SU-DHL-6 (cell line): Measurements from ENCODE around the gene PPP1R14C.

Experiments used
- H2AFZ ChIP-seq: fragments of 200-600 bp; sonication (generic); 2 replicates; pipeline ENCODE4 v1.6.1; 2014; ENCODE audit warnings: low read depth, mild to moderate bottlenecking, moderate library complexity, mixed read lengths, antibody characterized with exemption, low read length; ENCODE audit not compliant: severe bottlenecking
- H3F3A ChIP-seq: fragments of 200-600 bp; shearing (Covaris generic); 2 replicates; pipeline ENCODE4 v1.6.0; 2016; ENCODE audit warnings: antibody characterized with exemption, mild to moderate bottlenecking; ENCODE audit not compliant: insufficient read depth
- H3K27ac ChIP-seq: fragments of 200-600 bp; sonication (generic); 2 replicates; pipeline ENCODE4 v1.5.1; 2016; ENCODE audit warnings: low read depth, mild to moderate bottlenecking, low read length, moderate library complexity, mixed read lengths
- H3K27me3 ChIP-seq: fragments of 200-600 bp; sonication (generic), shearing (Covaris generic); 2 replicates; pipeline ENCODE4 v1.6.0; 2014; ENCODE audit warnings: mild to moderate bottlenecking, low read length
- H3K36me3 ChIP-seq: fragments of 200-600 bp; sonication (generic); 2 replicates; pipeline ENCODE4 v1.6.1; 2014; ENCODE audit warnings: mild to moderate bottlenecking, low read length, mixed read lengths
- H3K4me2 ChIP-seq: fragments of 300-600, 200-600 bp; shearing (Covaris generic), sonication (generic); 2 replicates; pipeline ENCODE4 v1.6.0; 2014; ENCODE audit warnings: low read length, low read depth, mild to moderate bottlenecking; ENCODE audit not compliant: poor library complexity, severe bottlenecking
- H3K4me3 ChIP-seq: fragments of 200-600 bp; sonication (generic); 2 replicates; pipeline ENCODE4 v1.5.1; 2014; ENCODE audit warnings: antibody characterized with exemption, low read length, mild to moderate bottlenecking, mixed read lengths; ENCODE audit not compliant: insufficient read depth, poor library complexity, severe bottlenecking
- H3K79me2 ChIP-seq: fragments of 200-600 bp; sonication (generic); 2 replicates; pipeline ENCODE4 v1.6.1; 2014; ENCODE audit warnings: mild to moderate bottlenecking, low read length, moderate library complexity; ENCODE audit not compliant: insufficient read depth
- H3K9ac ChIP-seq: fragments of 200-600 bp; sonication (generic); 2 replicates; pipeline ENCODE4 v1.7.0; 2014; ENCODE audit warnings: mild to moderate bottlenecking, low read length
- H3K9me2 ChIP-seq: fragments of 200-600 bp; sonication (generic); replicated peaks from 2 replicates; pipeline ENCODE4 v1.6.1; 2014; ENCODE audit warnings: low read length; ENCODE audit not compliant: insufficient read depth
- H3K9me3 ChIP-seq: fragments of 200-600 bp; sonication (generic); 2 replicates; pipeline ENCODE4 v1.6.1; 2014; ENCODE audit warnings: low read length, mixed read lengths; ENCODE audit not compliant: insufficient read depth
- H4K20me1 ChIP-seq: fragments of 200-600 bp; sonication (generic); 2 replicates; pipeline ENCODE4 v1.6.1; 2014; ENCODE audit warnings: low read depth, mild to moderate bottlenecking, antibody characterized with exemption, low read length, moderate library complexity, mixed read lengths
- CTCF ChIP-seq: fragments of 200-600 bp; sonication (generic); IDR thresholded peaks from one replicate; pipeline ENCODE4 v1.5.1; 2017; ENCODE audit warnings: antibody characterized with exemption, mild to moderate bottlenecking, low read length, moderate library complexity; ENCODE audit not compliant: insufficient read depth, poor library complexity, severe bottlenecking
- EZH2phosphoT487 ChIP-seq: fragments of 200-600 bp; sonication (generic), shearing (Covaris generic); conservative IDR thresholded peaks from 2 replicates; pipeline ENCODE4 v1.6.1; 2018; ENCODE audit warnings: mild to moderate bottlenecking, antibody characterized with exemption, low read length, moderate library complexity, mixed read lengths

PPP1R14C gene

GRCh38 chr6:150209415-150209814 lies 66.6 kb downstream of the PPP1R14C start:
- Histone ChIP-seq H2AFZ (no peak overlapping the region), H3K4me3 (no peak overlapping the region), H3K27me3 (no peaks in the 10 kb centered on the region), H3K27ac (no peak overlapping the region), H3K9me3 (no peaks in the 10 kb centered on the region), H3K79me2 (no peaks in the 10 kb centered on the region), H4K20me1 (no peaks in the 10 kb centered on the region), H3K36me3 (no peaks in the 10 kb centered on the region), H3K9me2 (no peaks in the 10 kb centered on the region), H3K4me2 (no peak overlapping the region), H3K9ac (no peak overlapping the region), H3F3A (no peaks in the 10 kb centered on the region)
- no peak for TF ChIP-seq CTCF
- no peak for TF ChIP-seq EZH2phosphoT487

- TF ChIP-seq EZH2phosphoT487 (no peak), CTCF (no peak)
- no peaks in the 10 kb centered on the region for H3K79me2 ChIP-seq
- H3K9ac ChIP-seq = no peak overlapping the region
- no peaks in the 10 kb centered on the region for H4K20me1 ChIP-seq
- H3K4me3 ChIP-seq = no peak overlapping the region
- H3K9me3 ChIP-seq = no peaks in the 10 kb centered on the region
- H3K27ac ChIP-seq = no peak overlapping the region
- H3K27me3 ChIP-seq = no peaks in the 10 kb centered on the region
- H3K36me3 ChIP-seq = no peaks in the 10 kb centered on the region
- no peak overlapping the region for H3K4me2 ChIP-seq
- H3F3A ChIP-seq = no peaks in the 10 kb centered on the region
- H3K9me2 ChIP-seq = no peaks in the 10 kb centered on the region
- no peak overlapping the region for H2AFZ ChIP-seq
Measured at GRCh38 chr6:150211700-150212511, 69.1 kb downstream of the PPP1R14C start.

- Histone ChIP-seq H3K9me3 (no peaks in the 10 kb centered on the region), H4K20me1 (no peaks in the 10 kb centered on the region), H3K27me3 (no peaks in the 10 kb centered on the region), H3K9ac (no peak overlapping the region), H2AFZ (no peak overlapping the region), H3F3A (no peaks in the 10 kb centered on the region), H3K27ac (no peak overlapping the region), H3K79me2 (no peaks in the 10 kb centered on the region), H3K4me2 (no peak overlapping the region), H3K36me3 (no peaks in the 10 kb centered on the region), H3K4me3 (no peak overlapping the region), H3K9me2 (no peaks in the 10 kb centered on the region)
- TF ChIP-seq EZH2phosphoT487 = no peak
- no peak for TF ChIP-seq CTCF
Measured at GRCh38 chr6:150212778-150213177, 69.9 kb downstream of the PPP1R14C start.
